GM15510 (cell line): ENCODE data around the gene TGM4.

ENCODE experiments used
- POLR2A ChIP-seq: IDR thresholded peaks from 3 replicates; pipeline ENCODE4 v1.6.1; 2011; ENCODE audit warnings: borderline replicate concordance; ENCODE audit not compliant: insufficient read length; ENCODE audit errors: extremely low read depth

Gene TGM4

DNA sequence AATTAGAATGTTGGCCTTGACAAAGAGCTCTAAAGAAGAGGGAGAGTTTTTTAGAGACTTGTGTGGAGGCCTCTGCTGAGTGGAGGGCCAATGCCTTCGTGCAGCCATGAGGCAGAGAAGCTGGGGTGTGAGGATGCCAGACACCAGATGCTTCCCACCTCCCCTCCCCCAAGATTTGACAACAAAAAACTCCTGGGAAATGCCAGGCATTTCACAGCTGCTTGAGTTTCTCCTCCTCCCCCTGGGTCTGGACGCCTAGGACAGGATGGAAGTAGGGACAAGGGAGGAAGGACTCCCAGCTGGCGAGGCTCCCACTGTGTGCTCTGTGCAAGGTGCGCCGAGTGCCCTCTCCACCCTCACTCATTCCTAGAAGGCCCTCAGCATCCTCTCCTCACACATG, 20.1 kb downstream of the TGM4 start:
- no peak for TF ChIP-seq POLR2A

DNA sequence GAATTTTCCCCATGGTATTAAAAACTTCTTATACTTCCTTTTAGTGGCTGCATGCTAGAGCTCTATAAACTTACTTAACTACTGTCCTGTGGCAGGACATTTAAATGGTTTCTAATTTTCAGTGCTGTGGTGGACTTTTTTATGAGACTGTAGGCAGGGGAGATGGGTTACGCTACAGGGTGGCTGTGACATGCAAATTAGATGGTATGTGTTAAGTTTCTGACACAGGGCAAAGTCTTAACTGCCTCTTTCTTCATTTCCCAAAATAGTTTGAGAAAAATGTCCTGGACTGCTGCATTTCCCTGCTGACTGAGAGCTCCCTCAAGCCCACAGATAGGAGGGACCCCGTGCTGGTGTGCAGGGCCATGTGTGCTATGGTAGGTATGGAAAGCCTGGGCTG, 22.0 kb downstream of the TGM4 start:
- TF ChIP-seq POLR2A: no peak

DNA sequence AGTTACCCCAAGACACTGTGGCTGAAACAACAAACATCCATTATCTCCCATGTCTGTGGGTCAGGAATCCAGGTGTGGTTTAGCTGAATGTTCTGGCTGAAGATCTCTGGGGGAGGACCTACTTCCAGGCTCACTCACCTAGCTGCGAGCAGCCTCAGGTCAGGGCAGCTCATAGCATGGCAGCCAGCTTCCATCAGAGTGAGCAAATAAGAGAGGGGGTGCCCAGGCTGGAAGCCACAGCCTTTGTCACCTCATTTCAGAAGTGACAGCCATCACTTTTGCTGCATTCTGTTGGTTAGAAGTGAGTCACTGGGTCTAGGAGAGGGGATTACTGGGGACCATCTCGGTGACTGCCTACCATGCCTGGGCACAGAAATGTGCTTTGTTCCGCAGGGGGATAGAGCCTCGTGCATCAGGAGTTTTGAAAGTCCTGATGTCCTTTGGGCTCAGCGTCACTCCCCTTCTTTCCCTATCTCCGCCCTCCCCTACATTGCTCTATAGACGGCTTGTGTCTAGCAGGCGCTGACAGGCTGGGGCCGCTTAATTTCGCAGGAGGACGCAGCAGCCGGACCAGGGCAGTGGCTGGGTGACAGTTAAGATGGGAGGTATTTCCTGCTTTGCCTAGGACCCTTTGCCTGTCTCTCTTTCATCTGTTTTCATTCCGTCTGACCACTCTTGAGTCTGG, 25.4 kb downstream of the TGM4 start:
- TF ChIP-seq POLR2A: no peak

DNA sequence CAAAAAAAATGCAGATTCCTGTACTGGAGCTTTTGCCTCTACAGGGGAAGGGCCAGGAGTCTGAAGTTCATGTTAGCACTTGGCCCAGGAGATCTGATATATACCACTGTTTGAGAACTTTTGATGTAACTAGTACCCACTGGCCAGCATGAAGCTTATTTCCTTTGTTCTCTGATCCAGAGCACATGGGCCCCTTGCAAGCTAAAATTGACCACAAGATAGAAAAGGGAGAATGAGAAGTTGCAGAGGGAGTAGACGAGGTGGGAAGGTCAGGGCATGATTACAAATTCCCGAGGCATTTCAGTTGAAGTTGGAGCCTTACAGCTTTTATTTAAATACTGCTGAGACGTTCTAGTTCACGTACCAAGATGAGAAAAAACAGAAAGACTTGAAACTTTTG, 28.2 kb downstream of the TGM4 start:
- TF ChIP-seq POLR2A: no peak

DNA sequence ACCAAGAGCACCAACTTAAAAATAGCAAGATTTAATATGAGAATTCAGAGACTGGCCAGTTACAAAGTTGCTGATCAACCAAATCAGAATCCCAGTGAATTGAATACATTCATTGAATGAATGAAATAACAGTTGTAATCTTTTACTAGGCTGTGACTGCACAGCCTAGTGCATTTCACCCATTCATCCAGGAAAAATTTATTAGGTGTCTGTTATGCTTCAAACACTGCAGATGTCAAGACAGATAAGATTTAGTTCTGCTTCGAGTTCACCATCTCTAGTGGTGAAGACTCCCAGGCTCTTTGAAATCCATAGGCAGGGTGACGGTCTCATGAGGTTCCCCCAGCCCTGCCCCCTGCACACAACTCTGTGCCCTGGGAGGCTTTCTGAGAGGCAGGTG, 28.9 kb downstream of the TGM4 start:
- TF ChIP-seq POLR2A: no peak

DNA sequence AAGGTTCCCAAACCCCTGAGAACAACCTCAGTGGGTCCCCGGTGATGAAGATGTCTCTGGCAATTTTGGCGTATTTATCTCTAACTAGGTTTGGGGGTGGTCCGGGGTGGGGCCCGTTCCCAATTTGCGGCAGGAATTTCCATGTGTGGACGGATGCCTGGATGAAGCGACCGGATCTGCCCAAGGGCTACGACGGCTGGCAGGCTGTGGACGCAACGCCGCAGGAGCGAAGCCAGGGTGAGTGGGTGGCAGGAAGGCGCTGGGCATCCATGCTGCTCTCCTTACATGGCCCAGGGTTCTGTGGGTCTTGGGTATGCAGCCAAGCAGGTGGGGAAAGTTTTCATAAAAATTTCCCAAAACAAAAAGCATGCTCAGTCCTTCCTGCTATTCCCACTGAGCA, 29.3 kb downstream of the TGM4 start:
- no peak for TF ChIP-seq POLR2A

DNA sequence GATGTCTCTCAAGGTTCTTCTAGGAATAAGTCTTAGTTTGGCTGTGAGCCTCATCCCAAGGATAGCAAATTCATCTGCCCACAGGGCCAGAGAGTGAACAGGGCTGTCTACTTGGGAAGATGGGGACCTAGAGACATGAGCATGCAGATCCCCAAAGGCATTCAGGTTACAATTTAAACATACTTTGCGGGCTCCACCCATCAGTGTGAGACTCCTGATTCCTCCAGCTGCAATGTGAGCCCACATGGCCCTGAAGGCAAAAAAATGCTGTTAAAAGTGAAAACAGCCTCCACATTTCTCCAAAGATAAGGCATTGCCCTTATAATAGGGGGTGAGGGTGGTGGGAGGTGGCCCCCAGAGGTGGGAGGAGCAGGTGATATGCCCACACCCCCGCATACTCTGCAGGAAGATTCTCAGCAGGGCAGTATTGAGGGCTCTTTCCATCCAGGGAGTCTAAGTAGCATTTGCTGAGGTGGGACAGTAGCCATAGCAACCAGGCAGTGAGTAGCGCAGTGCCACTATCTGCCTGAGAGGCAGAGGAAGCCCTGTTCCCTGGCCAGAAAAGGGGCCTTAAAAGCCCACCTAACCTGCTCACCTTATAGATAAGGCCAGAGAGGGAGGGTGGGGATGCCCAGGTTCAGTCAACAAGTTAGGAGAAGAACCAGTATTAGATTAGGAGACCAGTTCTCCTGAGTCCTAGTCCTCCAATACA, 31.2 kb downstream of the TGM4 start:
- TF ChIP-seq POLR2A: no peak

DNA sequence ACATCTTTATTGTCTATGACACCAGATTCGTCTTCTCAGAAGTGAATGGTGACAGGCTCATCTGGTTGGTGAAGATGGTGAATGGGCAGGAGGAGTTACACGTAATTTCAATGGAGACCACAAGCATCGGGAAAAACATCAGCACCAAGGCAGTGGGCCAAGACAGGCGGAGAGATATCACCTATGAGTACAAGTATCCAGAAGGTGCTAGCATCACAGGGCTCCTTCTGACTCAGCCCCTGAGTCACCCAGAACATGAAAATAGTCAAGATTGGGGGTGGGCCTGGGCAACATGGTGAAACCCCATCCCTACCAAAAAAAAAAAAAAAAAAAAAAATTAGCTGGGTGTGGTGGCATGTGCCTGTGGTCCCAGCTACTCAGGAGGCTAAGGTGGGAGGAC, 32.6 kb downstream of the TGM4 start:
- TF ChIP-seq POLR2A: no peak

DNA sequence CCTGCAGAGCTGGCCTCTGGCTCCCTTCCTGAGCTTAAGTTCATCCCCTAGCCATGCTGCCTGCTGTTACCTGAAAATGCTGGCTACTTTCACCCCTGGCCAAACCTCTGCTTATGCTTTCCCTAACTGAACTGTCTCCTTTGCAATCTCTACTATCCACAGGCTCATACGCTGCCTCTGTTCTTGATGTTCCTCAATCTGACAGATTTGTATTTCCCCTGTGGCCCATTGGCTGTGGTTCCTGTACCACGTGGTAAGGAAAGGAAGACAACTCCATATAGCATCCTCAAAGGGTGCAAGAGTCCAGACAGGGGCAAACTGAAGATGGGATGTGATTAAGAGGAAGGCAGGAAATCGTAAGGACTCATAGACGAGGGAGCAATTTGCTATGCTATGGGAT, 33.2 kb downstream of the TGM4 start:
- TF ChIP-seq POLR2A: no peak

DNA sequence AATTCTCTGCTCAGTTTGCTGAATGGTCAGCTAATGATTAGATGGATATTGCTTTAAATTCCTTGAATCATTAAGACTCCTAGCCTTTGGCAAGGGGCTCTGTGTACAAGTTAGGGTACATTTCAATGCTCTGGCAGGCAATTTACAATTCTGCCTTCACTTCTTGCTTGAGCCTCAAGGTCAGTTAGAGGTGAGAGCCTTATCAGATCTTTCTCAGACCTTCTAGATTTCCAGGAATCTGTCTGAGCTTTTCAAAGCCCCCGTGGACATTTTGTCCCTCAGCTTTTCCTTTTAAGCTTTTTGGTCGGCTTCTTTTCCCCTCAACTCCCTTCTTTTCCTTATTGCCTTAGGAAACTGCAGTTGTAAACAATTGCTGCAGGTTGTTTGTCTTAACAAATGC, 34.7 kb downstream of the TGM4 start:
- no peak for TF ChIP-seq POLR2A

DNA sequence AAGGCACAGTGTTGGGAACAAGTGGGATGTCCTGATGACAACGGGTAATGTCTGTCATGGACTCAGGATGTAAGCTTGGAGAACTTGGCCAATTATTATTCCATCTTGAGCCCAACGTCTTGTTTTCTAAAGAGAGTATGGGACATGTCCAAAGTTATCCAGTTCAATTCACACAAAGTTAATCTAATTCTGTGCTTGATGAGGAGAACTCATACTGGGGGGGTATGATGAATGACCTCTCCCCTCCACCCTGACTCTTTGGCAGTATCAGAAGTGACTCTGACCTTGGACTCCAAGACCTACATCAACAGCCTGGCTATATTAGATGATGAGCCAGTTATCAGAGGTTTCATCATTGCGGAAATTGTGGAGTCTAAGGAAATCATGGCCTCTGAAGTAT, 36.3 kb downstream of the TGM4 start:
- TF ChIP-seq POLR2A: no peak

DNA sequence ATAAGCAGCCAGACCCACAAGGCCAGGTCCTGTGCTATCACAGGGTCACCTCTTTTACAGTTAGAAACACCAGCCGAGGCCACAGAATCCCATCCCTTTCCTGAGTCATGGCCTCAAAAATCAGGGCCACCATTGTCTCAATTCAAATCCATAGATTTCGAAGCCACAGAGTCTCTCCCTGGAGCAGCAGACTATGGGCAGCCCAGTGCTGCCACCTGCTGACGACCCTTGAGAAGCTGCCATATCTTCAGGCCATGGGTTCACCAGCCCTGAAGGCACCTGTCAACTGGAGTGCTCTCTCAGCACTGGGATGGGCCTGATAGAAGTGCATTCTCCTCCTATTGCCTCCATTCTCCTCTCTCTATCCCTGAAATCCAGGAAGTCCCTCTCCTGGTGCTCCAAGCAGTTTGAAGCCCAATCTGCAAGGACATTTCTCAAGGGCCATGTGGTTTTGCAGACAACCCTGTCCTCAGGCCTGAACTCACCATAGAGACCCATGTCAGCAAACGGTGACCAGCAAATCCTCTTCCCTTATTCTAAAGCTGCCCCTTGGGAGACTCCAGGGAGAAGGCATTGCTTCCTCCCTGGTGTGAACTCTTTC, 39.6 kb downstream of the TGM4 start:
- no peak for TF ChIP-seq POLR2A

DNA sequence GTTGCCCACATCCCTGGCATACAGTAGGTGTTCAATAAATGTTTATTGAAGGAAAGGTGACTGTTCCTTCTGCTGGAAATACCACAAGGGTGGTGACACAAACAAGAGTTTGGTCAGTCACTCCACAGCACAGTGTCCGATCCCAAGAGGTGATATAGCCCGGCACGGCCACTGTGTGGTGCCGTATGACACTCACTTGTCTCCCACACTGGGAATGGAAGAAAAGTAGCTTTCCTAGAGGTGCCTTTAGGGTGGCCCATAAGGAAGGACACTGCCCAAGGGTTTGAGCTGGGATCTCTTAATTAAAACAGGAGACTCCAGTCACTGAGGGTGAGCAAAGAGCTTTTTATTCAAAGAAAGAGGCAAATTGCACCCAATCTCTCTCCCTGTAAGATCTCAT, 40.5 kb downstream of the TGM4 start:
- TF ChIP-seq POLR2A: no peak

DNA sequence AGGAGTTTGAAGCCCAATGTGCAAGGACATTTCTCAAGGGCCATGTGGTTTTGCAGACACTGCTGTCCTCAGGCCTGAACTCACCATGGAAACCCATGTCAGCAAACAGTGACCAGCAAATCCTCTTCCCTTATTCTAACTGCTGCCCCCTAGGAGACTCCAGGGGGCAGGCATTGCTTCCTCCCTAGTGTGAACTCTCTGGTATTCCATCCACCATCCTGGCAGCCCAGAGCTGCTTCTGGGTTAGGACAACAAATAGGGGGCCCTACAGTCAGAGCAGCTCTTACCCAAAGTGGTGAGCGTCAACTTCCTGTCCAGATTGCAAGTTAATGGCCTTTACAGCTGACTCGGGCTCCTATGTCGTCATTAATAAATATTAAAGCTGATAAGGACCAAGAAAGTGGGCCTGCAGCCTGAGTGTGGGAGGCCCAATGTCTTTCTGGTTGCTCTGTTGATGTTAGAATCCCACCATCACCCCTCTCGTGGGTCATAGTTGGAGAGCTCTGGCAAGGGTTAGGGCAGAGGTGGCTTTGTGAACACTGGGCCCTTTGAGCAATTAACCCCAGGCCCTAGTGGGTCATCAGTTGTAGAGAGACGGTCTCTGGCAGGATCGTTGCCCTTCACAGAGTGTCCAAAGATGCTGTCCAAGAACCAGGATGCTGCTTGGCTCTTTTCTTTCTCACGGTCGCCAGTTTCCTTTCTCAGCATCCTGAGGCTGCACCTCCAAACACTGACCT, 41.5 kb downstream of the TGM4 start:
- TF ChIP-seq POLR2A: no peak

DNA sequence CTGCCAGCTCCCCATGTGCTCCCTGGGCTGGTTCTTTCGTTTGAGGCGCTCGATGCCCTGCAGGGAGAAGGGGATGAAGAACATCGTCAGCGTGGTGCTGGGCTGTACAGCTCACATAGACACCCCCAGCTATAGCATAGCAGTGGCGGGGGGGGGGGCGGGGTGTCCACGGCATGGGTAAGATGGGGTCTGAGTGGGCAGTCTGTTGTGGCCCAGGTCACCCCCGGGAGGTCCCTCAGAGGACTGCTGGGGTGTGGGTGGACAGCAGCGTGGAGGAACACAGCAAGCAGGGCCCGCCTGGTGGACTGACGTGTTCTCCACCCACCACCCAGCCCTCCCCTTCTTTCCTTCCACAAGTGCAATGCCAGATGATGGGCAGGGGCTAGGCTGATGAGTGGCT, 43.7 kb downstream of the TGM4 start:
- TF ChIP-seq POLR2A: no peak
